EH (cell line): ENCODE measurements around the gene P4HTM.
A peak's percentile ranks its signal among the peaks of the same experiment; 100 is the strongest.

Experiments
- DNase-seq: peaks from one replicate; pipeline ENCODE4 v3.0.0-alpha.2; 2015; ENCODE audit warnings: low read depth

P4HTM gene

GRCh38 chr3:49025005-49025792, 35.2 kb downstream of the P4HTM start:
- DNase-seq, result no peak

- no peak for DNase-seq
These were observed 35.9 kb downstream of the P4HTM start for GRCh38 chr3:49025793-49026520.

GRCh38 chr3:49026536-49026935, 36.5 kb downstream of the P4HTM start:
- DNase-seq, result no peak

GRCh38 chr3:49027634-49028033, 37.6 kb downstream of the P4HTM start:
- DNase-seq, result no peak

GRCh38 chr3:49028298-49028672, 38.2 kb downstream of the P4HTM start:
- no peak for DNase-seq

GRCh38 chr3:49028673-49029562, 38.9 kb downstream of the P4HTM start, which contains the start of gene IMPDH2:
IMPDH2 (minus strand) TSS chr3:49029398; CDS start chr3:49029350, 48 bp downstream.
- DNase-seq, result peak; percentile 92

- no peak for DNase-seq
These were observed 39.5 kb downstream of the P4HTM start for GRCh38 chr3:49029563-49029884.

GRCh38 chr3:49030321-49030720, 40.3 kb downstream of the P4HTM start:
- no peak for DNase-seq

GRCh38 chr3:49032646-49033304, 42.7 kb downstream of the P4HTM start:
- DNase-seq, result peak; percentile 31

GRCh38 chr3:49034650-49035049, 44.6 kb downstream of the P4HTM start:
- DNase-seq, result no peak

GRCh38 chr3:49035281-49035680, 45.2 kb downstream of the P4HTM start:
- no peak for DNase-seq

GRCh38 chr3:49053543-49053942, 63.5 kb downstream of the P4HTM start:
- DNase-seq, result no peak

GRCh38 chr3:49054344-49054862, 64.4 kb downstream of the P4HTM start:
- DNase-seq, result no peak
